ENCODE data around the gene CCNYL1.

- TF ChIP-seq CTCF (IDR thresholded peaks at IDR 0.05 in 4 of 5, conservative IDR thresholded peaks at IDR 0.05 in 1 of 5) (no peak), POLR2A (IDR thresholded peaks at IDR 0.05) (no peak)
Measured at GRCh38 chr2:207754498-207755383, 43.3 kb downstream of the CCNYL1 start.
